Neural cell (in vitro differentiated cells): ENCODE data around the gene RAF1. TPM values are rescaled to one million over a fixed set of nuclear protein-coding genes. Genes with fewer than 3 reads are reported as not detected.

Experiments
- H2AFZ ChIP-seq: fragments of 200-600, 300-800 bp; sonication (generic), shearing (Covaris generic); 2 replicates; pipeline ENCODE4 v1.6.0; 2014; ENCODE audit warnings: low read depth, mild to moderate bottlenecking, antibody characterized with exemption, low read length, moderate library complexity
- H3F3A ChIP-seq: fragments of 200-600 bp; shearing (Covaris generic); 2 replicates; pipeline ENCODE4 v1.6.1; 2016; ENCODE audit warnings: mild to moderate bottlenecking, moderate library complexity, mixed read lengths, antibody characterized with exemption, low read length; ENCODE audit not compliant: insufficient read depth, poor library complexity, severe bottlenecking
- H3K27ac ChIP-seq: fragments of 200-600, 300-800 bp; sonication (generic), shearing (Covaris generic); 2 replicates; pipeline ENCODE4 v1.5.1; 2014; ENCODE audit warnings: mild to moderate bottlenecking, low read length, moderate library complexity
- H3K27me3 ChIP-seq: fragments of 300-800, 200-600 bp; sonication (generic), shearing (Covaris generic); 2 replicates; pipeline ENCODE4 v1.6.0; 2014; ENCODE audit warnings: mild to moderate bottlenecking, low read depth, low read length, moderate library complexity; ENCODE audit not compliant: insufficient read depth
- H3K36me3 ChIP-seq: fragments of 300-800, 200-600 bp; sonication (generic), shearing (Covaris generic); 2 replicates; pipeline ENCODE4 v1.5.1; 2014; ENCODE audit warnings: mild to moderate bottlenecking, antibody characterized with exemption, low read length, moderate library complexity; ENCODE audit not compliant: insufficient read depth
- H3K4me2 ChIP-seq: fragments of 300-800, 200-600 bp; sonication (generic), shearing (Covaris generic); 2 replicates; pipeline ENCODE4 v1.6.0; 2014; ENCODE audit warnings: mild to moderate bottlenecking, low read length
- H3K4me3 ChIP-seq: fragments of 300-800, 200-600 bp; sonication (generic), shearing (Covaris generic); 2 replicates; pipeline ENCODE4 v1.5.1; 2014; ENCODE audit warnings: mild to moderate bottlenecking, low read length, moderate library complexity
- H3K79me2 ChIP-seq: fragments of 200-600 bp; shearing (Covaris generic); replicated peaks from 2 replicates; pipeline ENCODE4 v1.6.0; 2014; ENCODE audit warnings: mild to moderate bottlenecking, low read length, moderate library complexity; ENCODE audit not compliant: insufficient read depth
- H3K9ac ChIP-seq: fragments of 300-800, 200-600 bp; sonication (generic), shearing (Covaris generic); 2 replicates; pipeline ENCODE4 v1.6.1; 2016; ENCODE audit warnings: mild to moderate bottlenecking, low read length, mixed read lengths
- H3K9me2 ChIP-seq: fragments of 200-600 bp; shearing (Covaris generic); 2 replicates; pipeline ENCODE4 v1.6.1; 2016; ENCODE audit warnings: mild to moderate bottlenecking, low read length, mixed read lengths; ENCODE audit not compliant: insufficient read depth
- H3K9me3 ChIP-seq: fragments of 200-600, 300-800 bp; sonication (generic), shearing (Covaris generic); 2 replicates; pipeline ENCODE4 v1.6.1; 2016; ENCODE audit warnings: mild to moderate bottlenecking, mixed run types, low read length, moderate library complexity, mixed read lengths
- H4K20me1 ChIP-seq: fragments of 200-600 bp; shearing (Covaris generic); 2 replicates; pipeline ENCODE4 v1.6.1; 2016; ENCODE audit warnings: mild to moderate bottlenecking, mixed run types; ENCODE audit not compliant: insufficient read depth
- CTCF ChIP-seq: fragments of 450-650 bp; IDR thresholded peaks from 2 replicates; pipeline ENCODE4 v1.5.1; 2014; ENCODE audit warnings: antibody characterized with exemption, mild to moderate bottlenecking, moderate library complexity; ENCODE audit not compliant: poor library complexity, severe bottlenecking
- EP300 ChIP-seq: fragments of 450-650 bp; conservative IDR thresholded peaks from 2 replicates; pipeline ENCODE4 v1.6.1; 2014; ENCODE audit warnings: antibody characterized with exemption, mild to moderate bottlenecking, moderate library complexity; ENCODE audit not compliant: poor library complexity, severe bottlenecking
- EZH2 ChIP-seq: fragments of 200-600, 300-800 bp; shearing (Covaris generic), sonication (generic); IDR thresholded peaks from 2 replicates; pipeline ENCODE4 v1.6.1; 2014; ENCODE audit warnings: antibody characterized with exemption, low read length, borderline replicate concordance, mild to moderate bottlenecking; ENCODE audit not compliant: insufficient read depth, poor library complexity, severe bottlenecking
- MXI1 ChIP-seq: fragments of 450-650 bp; conservative IDR thresholded peaks from 2 replicates; pipeline ENCODE4 v1.6.1; 2014; ENCODE audit warnings: antibody characterized with exemption, mild to moderate bottlenecking; ENCODE audit not compliant: poor library complexity, severe bottlenecking
- POLR2AphosphoS5 ChIP-seq: IDR thresholded peaks from 2 replicates; pipeline ENCODE4 v1.6.1; 2012
- RAD21 ChIP-seq: fragments of 450-650 bp; conservative IDR thresholded peaks from 2 replicates; pipeline ENCODE4 v1.6.1; 2014; ENCODE audit warnings: antibody characterized with exemption, mild to moderate bottlenecking, moderate library complexity
- REST ChIP-seq: IDR thresholded peaks from 2 replicates; pipeline ENCODE4 v1.6.1; 2012; ENCODE audit warnings: borderline replicate concordance
- SMC3 ChIP-seq: fragments of 450-650 bp; conservative IDR thresholded peaks from 2 replicates; pipeline ENCODE4 v1.6.1; 2014; ENCODE audit warnings: antibody characterized with exemption, mild to moderate bottlenecking, moderate library complexity; ENCODE audit not compliant: poor library complexity
- TAF1 ChIP-seq: IDR thresholded peaks from 2 replicates; pipeline ENCODE4 v1.6.1; 2012; ENCODE audit warnings: low read depth
- polyA plus RNA-seq: library from polyadenylated mRNA; depleted of rRNA; stranded (reverse); fragments of >200 nt; gene quantifications from 2 replicates; pipeline ENCODE4 v1.2.3, GENCODE V29; 2014

RAF1 gene
- polyA plus RNA-seq, 1 donor from 2014 or later = 215 TPM

- Histone ChIP-seq H3K36me3 (peaks cover 5% of the 10 kb centered on the region), H3K9ac (no peak overlapping the region), H3F3A (no peaks in the 10 kb centered on the region), H3K9me3 (no peaks in the 10 kb centered on the region), H3K27me3 (no peaks in the 10 kb centered on the region), H3K79me2 (peaks cover 6% of the 10 kb centered on the region), H3K9me2 (no peaks in the 10 kb centered on the region), H3K4me2 (no peak overlapping the region), H4K20me1 (no peaks in the 10 kb centered on the region), H3K27ac (no peak overlapping the region), H3K4me3 (no peak overlapping the region), H2AFZ (no peak overlapping the region)
- TF ChIP-seq EP300 (no peak), REST (no peak), MXI1 (no peak), EZH2 (no peak), CTCF (no peak)
Observed at GRCh38 chr3:12601072-12601471, 62.8 kb downstream of the RAF1 start.

GRCh38 chr3:12598890-12599289 is 65.0 kb downstream of the RAF1 start:
- H3K36me3 ChIP-seq = peaks cover 5% of the 10 kb centered on the region
- H3F3A ChIP-seq = no peaks in the 10 kb centered on the region
- H3K9me3 ChIP-seq = no peaks in the 10 kb centered on the region
- no peaks in the 10 kb centered on the region for H3K27me3 ChIP-seq
- no peak overlapping the region for H3K4me3 ChIP-seq
- H3K79me2 ChIP-seq = peaks cover 6% of the 10 kb centered on the region
- no peaks in the 10 kb centered on the region for H3K9me2 ChIP-seq
- TF ChIP-seq POLR2AphosphoS5 (no peak), EP300 (no peak), RAD21 (no peak), REST (no peak), TAF1 (no peak), SMC3 (no peak), MXI1 (no peak), EZH2 (no peak), CTCF (no peak)
- no peak overlapping the region for H3K4me2 ChIP-seq
- H4K20me1 ChIP-seq = no peaks in the 10 kb centered on the region
- H2AFZ ChIP-seq = no peak overlapping the region
- H3K9ac ChIP-seq = no peak overlapping the region
- no peak overlapping the region for H3K27ac ChIP-seq
